GM18498 (cell line): Measurements from ENCODE around the gene EXOSC6.
"Not testable (repeated sequence)": the region's sequence is repeated elsewhere in the genome, so short reads cannot be mapped to it uniquely, and the experiment has no call there.

ENCODE experiments used
- ATAC-seq: cut with Tn5 transposase; IDR thresholded peaks from one replicate; pipeline ENCODE4 v1.9.1; 2021; ENCODE audit warnings: mild to moderate bottlenecking, moderate library complexity; ENCODE audit not compliant: unreplicated experiment

The EXOSC6 gene

GRCh38 chr16:70251629-70252354 lies at the start of gene EXOSC6:
EXOSC6 (minus strand) TSS chr16:70251940; CDS start chr16:70251900, 40 bp downstream.
- ATAC-seq = peak; percentile 84

GRCh38 chr16:70301121-70301520 lies 49.4 kb upstream of the EXOSC6 start:
- no peak for ATAC-seq

DNA sequence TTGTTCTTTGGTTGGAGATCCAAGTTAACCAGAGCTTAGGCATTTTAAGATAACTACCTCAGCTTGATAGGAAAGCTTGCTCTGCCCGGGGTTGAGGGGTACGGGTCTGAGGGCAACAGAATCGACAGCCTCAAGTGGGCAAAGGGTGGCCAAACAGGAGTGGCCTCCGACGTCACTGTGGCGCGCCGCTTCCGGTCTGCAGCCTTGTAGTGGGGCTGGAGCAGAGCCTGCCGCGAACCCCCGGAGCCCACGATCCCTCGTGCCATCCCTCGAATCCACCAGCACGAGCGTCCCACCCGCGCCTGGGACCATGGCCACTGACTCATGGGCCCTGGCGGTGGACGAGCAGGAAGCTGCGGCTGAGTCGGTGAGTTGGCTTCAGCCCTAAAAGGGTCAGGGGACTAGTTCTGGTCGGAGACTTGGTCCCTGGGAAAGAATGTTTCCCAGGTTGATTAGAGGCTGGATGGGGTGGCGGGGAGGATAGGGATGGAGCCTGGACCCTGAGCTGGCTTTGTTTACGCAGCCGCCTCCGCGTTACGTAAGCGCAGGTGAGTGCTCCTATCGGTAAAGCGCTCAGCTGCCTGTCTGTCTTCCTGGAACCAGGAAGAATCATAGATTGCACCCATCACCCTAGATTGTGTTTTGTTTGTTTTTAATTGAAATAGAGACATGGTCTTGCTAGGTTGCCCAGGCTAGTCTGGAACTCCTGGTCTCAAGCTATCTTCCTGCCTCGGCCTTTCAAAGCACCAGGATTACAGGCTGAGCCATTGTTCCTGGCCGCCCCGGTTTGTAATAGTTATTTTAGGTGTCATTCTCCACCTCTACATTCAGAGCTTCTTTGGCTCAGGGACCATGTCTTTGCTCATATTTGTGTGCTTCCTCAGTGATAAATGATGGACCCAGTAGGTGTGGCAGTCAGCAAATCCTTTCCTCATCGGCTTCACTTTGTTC lies 47.5 kb upstream of the EXOSC6 start, which contains the start of gene DDX19B:
Gene DDX19B, plus strand, starts transcription at position 199 of the 951 bp plus-strand sequence. Its CDS starts 112 bp downstream, at position 311.
- peak; percentile 94 for ATAC-seq

- ATAC-seq = no peak
These were observed 43.9 kb upstream of the EXOSC6 start for GRCh38 chr16:70295634-70296033.

- ATAC-seq = no peak
These were observed 42.8 kb upstream of the EXOSC6 start for GRCh38 chr16:70294385-70295025.

- not testable (repeated sequence) for ATAC-seq
These were observed 40.4 kb upstream of the EXOSC6 start for GRCh38 chr16:70292148-70292547.

DNA sequence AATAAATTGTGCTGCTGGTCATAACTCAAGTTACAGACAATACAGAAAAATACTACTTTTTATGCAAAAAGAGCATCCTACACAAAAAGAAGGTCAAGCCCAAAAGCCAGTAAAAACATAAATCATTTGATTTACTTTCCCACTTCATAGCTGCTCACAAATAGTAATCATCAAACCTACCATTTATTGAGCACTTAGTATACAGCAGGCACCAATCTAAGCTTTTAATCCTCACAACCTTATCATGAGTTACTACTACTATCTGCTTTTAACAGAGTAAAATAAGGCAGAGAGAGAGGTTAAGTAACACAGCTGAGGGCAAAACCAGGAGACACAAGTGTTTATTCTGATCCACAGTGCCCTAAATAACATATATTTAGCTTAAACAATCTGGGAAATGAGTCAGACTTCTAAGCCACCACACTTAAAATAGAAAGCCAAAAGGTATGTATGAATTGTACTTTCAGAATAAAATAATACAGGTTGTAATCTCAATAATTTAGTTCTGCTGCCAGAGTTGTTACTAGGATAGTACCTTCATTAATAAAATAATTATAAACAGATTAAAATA lies 39.3 kb upstream of the EXOSC6 start:
- ATAC-seq = no peak

DNA sequence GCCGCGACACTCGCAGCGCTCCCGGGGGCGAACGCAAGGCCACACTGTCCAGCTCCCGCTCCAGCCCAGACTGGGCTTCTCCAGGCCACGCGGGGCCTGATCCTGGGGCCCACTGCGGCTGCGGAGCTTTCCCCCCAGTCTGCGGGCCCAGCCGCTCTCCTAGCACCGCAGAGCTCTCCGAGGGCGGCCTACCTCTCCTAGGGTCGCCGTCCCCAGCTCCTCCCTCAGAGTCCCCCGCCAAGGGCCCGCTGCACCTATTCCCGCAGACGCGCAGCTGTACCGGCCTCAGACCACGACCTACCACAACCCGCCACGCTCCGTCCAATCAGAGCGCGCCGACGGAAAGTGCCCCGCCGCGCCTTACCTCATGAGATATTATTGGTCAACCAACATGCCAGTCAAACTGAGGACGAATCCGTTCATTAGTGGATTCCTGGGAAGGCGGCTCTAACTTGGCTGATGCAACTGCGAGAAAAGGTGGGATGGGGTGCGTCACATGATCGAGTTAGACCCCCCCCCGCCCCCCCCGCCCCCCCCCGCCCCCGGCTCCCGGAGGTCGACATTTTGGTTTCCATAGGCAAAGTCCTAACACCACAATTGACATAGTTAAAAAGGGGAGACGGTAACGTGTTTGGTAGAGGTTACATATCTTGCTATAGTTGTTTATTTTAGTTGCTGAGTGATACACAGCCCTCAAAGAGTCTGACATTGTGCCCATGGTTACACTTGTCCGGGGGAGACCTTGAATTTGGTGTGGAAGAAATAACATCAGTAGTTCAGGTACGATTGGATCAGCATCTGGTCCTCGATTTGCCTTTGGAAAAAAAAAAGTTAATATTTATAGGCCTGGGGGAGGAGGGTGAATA lies 37.7 kb upstream of the EXOSC6 start, which contains the start of gene AARS1:
Gene AARS1, minus strand, starts transcription at position 278 of the 866 bp plus-strand sequence. CDS start 6,743 bp downstream, outside the sequence.
- ATAC-seq = peak; percentile 98

DNA sequence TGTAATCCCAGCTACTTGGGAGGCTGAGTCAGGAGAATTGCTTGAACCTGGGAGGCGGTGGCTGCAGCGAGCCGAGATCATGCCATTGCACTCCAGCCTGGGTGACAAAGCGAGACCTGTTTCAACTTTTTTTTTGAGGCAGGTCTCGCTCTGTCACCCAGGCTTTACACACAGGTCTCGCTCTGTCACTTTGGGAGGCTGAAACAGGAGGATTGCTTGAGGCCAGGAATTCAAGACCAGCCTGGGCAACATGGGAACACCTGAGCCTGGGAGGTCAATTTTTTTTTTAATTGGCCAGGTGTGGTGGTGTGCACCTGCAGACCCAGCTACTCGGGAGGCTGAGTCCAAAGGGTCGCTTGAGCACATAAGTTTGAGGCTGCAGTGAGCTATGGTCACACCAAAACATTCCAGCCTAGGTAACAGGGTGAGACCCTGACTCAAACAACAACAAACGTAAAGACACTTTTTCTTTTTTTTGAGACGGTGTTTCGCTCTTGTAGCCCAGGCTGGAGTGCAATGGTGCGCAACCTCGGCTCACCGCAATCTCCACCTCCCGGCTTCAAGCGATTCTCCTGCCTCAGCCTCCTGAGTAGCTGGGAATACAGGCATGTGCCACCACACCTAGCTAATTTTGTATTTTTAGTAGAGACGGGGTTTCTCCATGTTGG lies 35.7 kb upstream of the EXOSC6 start:
- not testable (repeated sequence) for ATAC-seq

DNA sequence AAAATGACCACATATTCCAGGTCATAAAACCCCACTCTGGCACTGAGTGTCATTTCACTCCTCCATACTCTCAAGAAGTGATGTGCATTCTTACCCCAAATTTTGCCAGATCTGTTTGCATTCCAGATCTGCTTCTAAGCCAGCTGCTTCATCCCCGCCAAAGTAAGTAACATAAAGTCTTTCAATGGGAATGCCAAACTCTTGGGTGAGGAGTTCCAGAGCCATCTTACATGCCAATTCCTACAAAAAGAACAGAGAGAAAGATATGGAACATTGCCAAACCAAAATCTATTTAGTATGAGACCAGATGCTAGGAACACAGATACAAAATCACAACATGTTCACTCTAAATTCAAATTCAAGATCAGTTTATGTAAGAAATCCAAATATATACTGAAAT lies 24.7 kb upstream of the EXOSC6 start:
- ATAC-seq = no peak

GRCh38 chr16:70271696-70272095 lies 20.0 kb upstream of the EXOSC6 start:
- no peak for ATAC-seq

DNA sequence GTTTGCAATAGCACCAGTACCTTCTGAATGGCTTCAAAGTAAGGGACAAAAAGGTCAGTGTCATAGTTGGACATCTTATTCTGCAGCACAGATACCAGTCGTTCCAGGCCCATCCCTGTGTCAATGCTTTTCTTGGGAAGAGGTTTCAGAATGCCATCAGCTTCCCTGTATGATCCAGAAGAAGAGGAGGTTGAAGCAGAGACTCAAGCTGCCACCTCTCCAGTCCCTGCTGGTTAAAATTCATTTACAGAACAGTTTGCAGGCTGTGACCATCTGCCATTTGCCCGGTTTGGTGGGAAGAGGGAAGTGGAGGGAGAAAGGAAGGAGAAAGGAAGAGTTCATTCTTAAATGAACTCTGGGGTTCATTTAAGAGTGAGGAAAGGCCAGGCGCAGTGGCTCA lies 18.4 kb upstream of the EXOSC6 start:
- ATAC-seq = no peak

DNA sequence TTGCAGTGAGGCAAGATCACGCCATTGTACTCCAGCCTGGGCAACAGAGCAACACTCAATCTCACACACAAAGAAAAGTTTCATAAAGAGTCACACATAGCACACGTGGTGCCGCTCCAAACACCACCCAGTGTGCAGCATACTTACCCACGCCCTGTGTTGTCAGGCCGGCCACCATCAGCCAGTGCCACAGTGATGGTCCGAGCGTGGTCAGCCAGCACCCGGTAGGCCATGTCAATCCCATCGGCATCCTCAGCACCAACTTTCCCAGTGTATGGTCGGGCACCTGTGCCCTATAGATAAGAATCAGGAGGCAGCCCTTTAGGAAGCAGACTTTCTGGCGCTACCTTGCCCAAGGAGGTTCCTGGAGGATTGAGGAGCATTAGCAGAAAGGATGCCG lies 17.7 kb upstream of the EXOSC6 start:
- ATAC-seq = no peak

DNA sequence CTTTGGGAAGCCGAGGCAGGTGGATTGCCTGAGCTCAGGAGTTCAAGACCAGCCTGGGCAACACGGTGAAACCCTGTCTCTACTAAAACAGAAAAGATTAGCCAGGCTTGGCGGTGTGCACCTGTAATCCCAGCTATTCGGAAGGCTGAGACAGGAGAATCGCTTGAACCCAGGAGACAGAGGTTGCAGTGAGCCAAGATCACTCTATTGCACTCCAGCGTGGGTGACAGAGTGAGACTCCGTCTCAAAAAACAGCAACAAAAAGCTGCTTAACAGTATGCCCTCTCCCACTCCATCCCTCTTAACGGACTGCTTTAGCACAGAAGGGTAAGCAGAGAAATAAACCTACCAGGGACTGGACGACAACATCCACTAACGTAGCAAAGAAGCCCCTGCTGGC lies 16.2 kb upstream of the EXOSC6 start:
- ATAC-seq = not testable (repeated sequence)

GRCh38 chr16:70267516-70267915 lies 15.8 kb upstream of the EXOSC6 start:
- no peak for ATAC-seq

- not testable (repeated sequence) for ATAC-seq
These were observed 8.2 kb upstream of the EXOSC6 start for GRCh38 chr16:70259903-70260302.

- ATAC-seq = no peak
These were observed 7.2 kb upstream of the EXOSC6 start for GRCh38 chr16:70258946-70259345.

GRCh38 chr16:70258065-70258464 lies 6.3 kb upstream of the EXOSC6 start:
- no peak for ATAC-seq

- ATAC-seq = no peak
These were observed 5.7 kb upstream of the EXOSC6 start for GRCh38 chr16:70257391-70257790.
